Stimulated activated CD4-positive, alpha-beta T cell treated with anti-CD3 and anti-CD28 coated beads, Interleukin-1b, Interleukin-23, amount 100 ng/mL, for 4 hours (primary cell): ENCODE data around the gene ARAP3.
A peak's percentile ranks its signal among the peaks of the same experiment; 100 is the strongest.

ENCODE experiments used
- DNase-seq, 2 donors: peaks; one replicate each; pipeline ENCODE4 v3.0.0-alpha.2; 2020; ENCODE audit warnings: low read depth in 2 of 2

The ARAP3 gene

GRCh38 chr5:141703133-141703561 lies 21.1 kb upstream of the ARAP3 start:
- no peak for DNase-seq

- DNase-seq, result no peak
These were observed 19.5 kb upstream of the ARAP3 start for GRCh38 chr5:141701360-141702119.

GRCh38 chr5:141697586-141697985 lies 15.6 kb upstream of the ARAP3 start:
- no peak for DNase-seq

- DNase-seq, result no peak
These were observed 14.4 kb upstream of the ARAP3 start for GRCh38 chr5:141696431-141696830.

- DNase-seq, result no peak
These were observed 13.7 kb upstream of the ARAP3 start for GRCh38 chr5:141695627-141696215.

- no peak for DNase-seq
These were observed 12.4 kb upstream of the ARAP3 start for GRCh38 chr5:141694479-141694878.

GRCh38 chr5:141692919-141693725 lies 11.1 kb upstream of the ARAP3 start:
- peak; percentile 60 to 71 for DNase-seq

- no peak for DNase-seq
These were observed 10.5 kb upstream of the ARAP3 start for GRCh38 chr5:141692533-141692888.

- peak; percentile 84 to 92 for DNase-seq
These were observed 10.0 kb upstream of the ARAP3 start for GRCh38 chr5:141691867-141692532.

GRCh38 chr5:141691286-141691866 lies 9.3 kb upstream of the ARAP3 start:
- no peak for DNase-seq

- no peak for DNase-seq
These were observed 4.8 kb upstream of the ARAP3 start for GRCh38 chr5:141686648-141687416.

- DNase-seq, result no peak
These were observed 3.6 kb upstream of the ARAP3 start for GRCh38 chr5:141685591-141685990.

GRCh38 chr5:141683596-141684141 lies 1.6 kb upstream of the ARAP3 start:
- DNase-seq, result no peak

GRCh38 chr5:141681295-141681694 lies 735 bp downstream of the ARAP3 start:
- no peak for DNase-seq

- DNase-seq, result no peak
These were observed 1.3 kb downstream of the ARAP3 start for GRCh38 chr5:141680751-141681201.

GRCh38 chr5:141680178-141680577 lies 1.9 kb downstream of the ARAP3 start:
- no peak for DNase-seq

GRCh38 chr5:141677415-141677814 lies 4.6 kb downstream of the ARAP3 start:
- no peak for DNase-seq

GRCh38 chr5:141675672-141676071 lies 6.4 kb downstream of the ARAP3 start:
- no peak for DNase-seq

GRCh38 chr5:141674747-141675146 lies 7.3 kb downstream of the ARAP3 start:
- no peak for DNase-seq
